SK-N-SH (cell line): ENCODE data around the gene OR4E1.

Experiments used
- EP300 ChIP-seq, 2 experiments: IDR thresholded peaks; 2 replicates each; pipeline versions ENCODE4 v1.4.0 to v1.6.1; 2012; ENCODE audit warnings: borderline replicate concordance in 1 of 2, low read depth in 1 of 2, low read length in 1 of 2
- TF ChIP-seq, protein P1 (sequence below): fragments of 200-600 bp; sonication (generic); IDR thresholded peaks from 2 replicates; pipeline ENCODE4 v1.6.1; 2017; ENCODE audit warnings: antibody characterized with exemption, mild to moderate bottlenecking, moderate library complexity

GRCh38 chr14:21680072-21680471 is 6.5 kb upstream of the OR4E1 start:
- TF ChIP-seq, protein P1, sequence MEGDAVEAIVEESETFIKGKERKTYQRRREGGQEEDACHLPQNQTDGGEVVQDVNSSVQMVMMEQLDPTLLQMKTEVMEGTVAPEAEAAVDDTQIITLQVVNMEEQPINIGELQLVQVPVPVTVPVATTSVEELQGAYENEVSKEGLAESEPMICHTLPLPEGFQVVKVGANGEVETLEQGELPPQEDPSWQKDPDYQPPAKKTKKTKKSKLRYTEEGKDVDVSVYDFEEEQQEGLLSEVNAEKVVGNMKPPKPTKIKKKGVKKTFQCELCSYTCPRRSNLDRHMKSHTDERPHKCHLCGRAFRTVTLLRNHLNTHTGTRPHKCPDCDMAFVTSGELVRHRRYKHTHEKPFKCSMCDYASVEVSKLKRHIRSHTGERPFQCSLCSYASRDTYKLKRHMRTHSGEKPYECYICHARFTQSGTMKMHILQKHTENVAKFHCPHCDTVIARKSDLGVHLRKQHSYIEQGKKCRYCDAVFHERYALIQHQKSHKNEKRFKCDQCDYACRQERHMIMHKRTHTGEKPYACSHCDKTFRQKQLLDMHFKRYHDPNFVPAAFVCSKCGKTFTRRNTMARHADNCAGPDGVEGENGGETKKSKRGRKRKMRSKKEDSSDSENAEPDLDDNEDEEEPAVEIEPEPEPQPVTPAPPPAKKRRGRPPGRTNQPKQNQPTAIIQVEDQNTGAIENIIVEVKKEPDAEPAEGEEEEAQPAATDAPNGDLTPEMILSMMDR = no peak
- no peak for TF ChIP-seq EP300 (IDR thresholded peaks at IDR 0.05; ENCODE audit: borderline replicate concordance in 1 of 2, low read depth in 1 of 2, low read length in 1 of 2)
